Trophoblast cell (in vitro differentiated cells and primary cell): ENCODE results near the gene ZBTB16.

ENCODE experiments used
- DNase-seq, 2 donors: peaks; one replicate each; pipeline ENCODE4 v3.0.0-alpha.2; 2016
- H2AFZ ChIP-seq: 2 replicates; pipeline ENCODE4 v1.6.1; 2013; ENCODE audit warnings: low read length, moderate library complexity, mild to moderate bottlenecking; ENCODE audit not compliant: insufficient read depth, poor library complexity
- H2AK5ac ChIP-seq: 2 replicates; pipeline ENCODE4 v1.6.1; 2013; ENCODE audit warnings: mild to moderate bottlenecking, low read length
- H2BK120ac ChIP-seq: 2 replicates; pipeline ENCODE4 v1.6.1; 2013; ENCODE audit warnings: low read length, mild to moderate bottlenecking, moderate library complexity; ENCODE audit not compliant: insufficient read depth, poor library complexity
- H2BK12ac ChIP-seq: 2 replicates; pipeline ENCODE4 v1.6.1; 2013; ENCODE audit warnings: mild to moderate bottlenecking, low read length, moderate library complexity
- H2BK5ac ChIP-seq: 2 replicates; pipeline ENCODE4 v1.6.1; 2013; ENCODE audit warnings: low read length, low read depth, moderate library complexity, mild to moderate bottlenecking; ENCODE audit not compliant: poor library complexity
- H3K14ac ChIP-seq: 2 replicates; pipeline ENCODE4 v1.6.1; 2013; ENCODE audit warnings: mild to moderate bottlenecking, low read length
- H3K18ac ChIP-seq: 2 replicates; pipeline ENCODE4 v1.6.1; 2013; ENCODE audit warnings: mild to moderate bottlenecking, low read length
- H3K23ac ChIP-seq: 2 replicates; pipeline ENCODE4 v1.6.1; 2013; ENCODE audit warnings: low read length
- H3K27ac ChIP-seq: 2 replicates; pipeline ENCODE4 v1.5.1; 2013; ENCODE audit warnings: low read depth, mild to moderate bottlenecking, inconsistent platforms, low read length, moderate library complexity
- H3K27me3 ChIP-seq: 2 replicates; pipeline ENCODE4 v1.6.1; 2013; ENCODE audit warnings: inconsistent platforms, mild to moderate bottlenecking, low read length, moderate library complexity; ENCODE audit not compliant: insufficient read depth
- H3K36me3 ChIP-seq, 2 experiments: 1 replicate in 1 of 2; 2 replicates in 1 of 2; pipeline ENCODE4 v1.6.1; 2013; ENCODE audit warnings: low read length in 2 of 2, mild to moderate bottlenecking in 2 of 2, moderate library complexity in 1 of 2; ENCODE audit not compliant: insufficient read depth in 2 of 2, control insufficient read depth in 1 of 2
- H3K4ac ChIP-seq: 2 replicates; pipeline ENCODE4 v1.6.1; 2013; ENCODE audit warnings: low read depth, mild to moderate bottlenecking, low read length, moderate library complexity
- H3K4me1 ChIP-seq, 2 experiments: 1 replicate in 1 of 2; 2 replicates in 1 of 2; pipeline ENCODE4 v1.6.1; 2013; ENCODE audit warnings: low read length in 2 of 2, mild to moderate bottlenecking in 2 of 2, moderate library complexity in 1 of 2; ENCODE audit not compliant: insufficient read depth in 2 of 2, control insufficient read depth in 1 of 2
- H3K4me2 ChIP-seq: 2 replicates; pipeline ENCODE4 v1.6.1; 2013; ENCODE audit warnings: inconsistent platforms, mild to moderate bottlenecking, low read length, moderate library complexity
- H3K4me3 ChIP-seq: 2 replicates; pipeline ENCODE4 v1.5.1; 2013; ENCODE audit warnings: mild to moderate bottlenecking, low read depth, low read length, inconsistent platforms
- H3K79me1 ChIP-seq: one replicate; pipeline ENCODE4 v1.6.1; 2013; ENCODE audit warnings: low read length
- H3K79me2 ChIP-seq: 2 replicates; pipeline ENCODE4 v1.6.1; 2013; ENCODE audit warnings: low read length, mild to moderate bottlenecking; ENCODE audit not compliant: control insufficient read depth, insufficient read depth, poor library complexity
- H3K9ac ChIP-seq: 2 replicates; pipeline ENCODE4 v1.6.1; 2013; ENCODE audit warnings: mild to moderate bottlenecking, low read length
- H3K9me3 ChIP-seq: 2 replicates; pipeline ENCODE4 v1.6.1; 2013; ENCODE audit warnings: low read depth, mild to moderate bottlenecking, control low read depth, inconsistent platforms, low read length; ENCODE audit not compliant: insufficient read depth
- H4K12ac ChIP-seq: 2 replicates; pipeline ENCODE4 v1.6.1; 2013; ENCODE audit warnings: low read depth, mild to moderate bottlenecking, low read length, moderate library complexity
- H4K8ac ChIP-seq: 2 replicates; pipeline ENCODE4 v1.6.1; 2013; ENCODE audit warnings: low read depth, mild to moderate bottlenecking, low read length, moderate library complexity
- H4K91ac ChIP-seq: one replicate; pipeline ENCODE4 v1.6.1; 2013; ENCODE audit warnings: low read depth, mild to moderate bottlenecking, low read length, moderate library complexity
- WGBS: extraction: QIAGEN DNeasy Blood & Tissue Kit; methylation state at CpG from one replicate; pipeline ENCODE4 v1.1.7; 2013; ENCODE audit warnings: missing lambda C conversion rate; ENCODE audit not compliant: insufficient read length, insufficient coverage; ENCODE audit errors: extremely low coverage; 5-methylcytosine and 5-hydroxymethylcytosine counted together

Gene ZBTB16

DNA sequence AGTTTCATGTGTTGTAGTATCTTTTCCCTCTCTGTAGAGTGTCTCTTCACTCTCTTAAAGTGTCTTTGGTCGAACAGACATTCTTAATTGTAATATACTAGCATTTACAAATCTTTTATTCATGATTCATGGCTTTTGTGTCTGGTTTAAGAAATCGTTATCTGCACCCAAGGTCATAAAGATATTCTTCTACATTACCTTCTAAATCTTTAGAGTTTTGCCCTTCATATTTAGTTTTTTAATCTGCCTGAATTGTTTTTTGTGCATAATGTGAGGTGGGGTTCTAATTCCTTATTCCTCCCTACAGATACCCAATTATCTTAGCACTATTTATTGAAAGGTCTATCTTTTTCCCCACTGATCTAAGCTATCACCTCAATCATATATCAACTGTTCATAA, 227.6 kb downstream of the ZBTB16 start:
- Histone ChIP-seq H3K27ac (no peak overlapping the region), H2AFZ (no peak overlapping the region), H3K4me1 (peaks cover 7 to 19% of the 10 kb centered on the region in 2 experiments), H3K4ac (no peak overlapping the region), H3K4me3 (no peak overlapping the region), H3K79me2 (no peaks in the 10 kb centered on the region), H4K91ac (no peak overlapping the region), H3K27me3 (no peaks in the 10 kb centered on the region), H3K18ac (no peak overlapping the region), H3K4me2 (no peak overlapping the region), H3K79me1 (peaks cover 18% of the 10 kb centered on the region), H3K14ac (no peak overlapping the region), H2BK5ac (no peak overlapping the region), H2BK12ac (no peak overlapping the region), H2AK5ac (no peak overlapping the region), H3K23ac (no peak overlapping the region), H2BK120ac (no peak overlapping the region), H4K12ac (no peak overlapping the region), H3K36me3 (no peaks in the 10 kb centered on the region), H3K9ac (no peak overlapping the region), H3K9me3 (no peaks in the 10 kb centered on the region), H4K8ac (no peak overlapping the region)
- no peak for DNase-seq
- WGBS = no CpG with 5 or more reads among the region's 2 CpGs

- Histone ChIP-seq H2BK5ac (no peak overlapping the region), H3K27ac (no peak overlapping the region), H3K4me1 (peaks cover 7 to 22% of the 10 kb centered on the region in 2 experiments), H3K14ac (no peak overlapping the region), H2AFZ (no peak overlapping the region), H3K79me2 (peaks cover 3% of the 10 kb centered on the region), H3K18ac (no peak overlapping the region), H3K9ac (no peak overlapping the region), H3K9me3 (no peaks in the 10 kb centered on the region), H4K91ac (peak overlapping the region; percentile 31), H3K23ac (no peak overlapping the region), H2AK5ac (no peak overlapping the region), H3K79me1 (peaks cover 25% of the 10 kb centered on the region), H3K4me3 (no peak overlapping the region), H3K4ac (no peak overlapping the region), H4K12ac (no peak overlapping the region), H3K36me3 (no peaks in the 10 kb centered on the region), H3K4me2 (no peak overlapping the region), H3K27me3 (no peaks in the 10 kb centered on the region), H2BK12ac (no peak overlapping the region), H4K8ac (no peak overlapping the region), H2BK120ac (no peak overlapping the region)
- DNase-seq = no peak
- WGBS = no CpG with 5 or more reads among the region's 2 CpGs
Measured at GRCh38 chr11:114288136-114288535, 228.6 kb downstream of the ZBTB16 start.

DNA sequence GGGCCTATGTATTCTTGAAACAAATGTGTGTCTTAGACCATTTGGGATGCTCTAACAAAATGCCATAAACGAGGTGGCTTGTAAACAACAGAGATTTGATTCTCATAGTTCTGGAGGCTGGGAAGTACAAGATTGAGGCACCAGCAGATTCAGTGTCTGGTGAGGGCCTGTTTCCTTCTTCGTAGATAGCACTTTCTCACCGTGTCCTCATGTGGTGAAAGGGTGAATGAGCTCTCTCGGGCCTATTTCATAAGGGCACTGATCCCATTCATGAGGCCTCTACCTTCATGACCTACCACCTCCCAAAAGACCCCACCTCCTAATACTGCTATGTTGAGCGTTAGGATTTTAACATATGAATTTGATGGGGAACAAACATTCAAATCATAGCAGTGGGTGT, 230.3 kb downstream of the ZBTB16 start:
- H3K4me3 ChIP-seq = no peak overlapping the region
- no peak overlapping the region for H3K9ac ChIP-seq
- no peak overlapping the region for H2AK5ac ChIP-seq
- no peak overlapping the region for H3K23ac ChIP-seq
- peak overlapping the region; percentile 33 for H3K14ac ChIP-seq
- DNase-seq = peak in 1 of 2 donors; percentile 7
- H3K18ac ChIP-seq = no peak overlapping the region
- peaks cover 10 to 20% of the 10 kb centered on the region in 2 experiments for H3K4me1 ChIP-seq
- H2AFZ ChIP-seq = no peak overlapping the region
- H2BK120ac ChIP-seq = peak overlapping the region; percentile 5
- peaks cover 28% of the 10 kb centered on the region for H3K79me1 ChIP-seq
- H3K4ac ChIP-seq = peak overlapping the region; percentile 42
- no peaks in the 10 kb centered on the region for H3K9me3 ChIP-seq
- no peak overlapping the region for H4K12ac ChIP-seq
- H4K91ac ChIP-seq = peak overlapping the region; percentile 67
- peak overlapping the region; percentile 5 for H2BK12ac ChIP-seq
- H3K36me3 ChIP-seq = no peaks in the 10 kb centered on the region
- no peak overlapping the region for H3K4me2 ChIP-seq
- no peaks in the 10 kb centered on the region for H3K27me3 ChIP-seq
- H3K79me2 ChIP-seq = peaks cover 4% of the 10 kb centered on the region
- no peak overlapping the region for H3K27ac ChIP-seq
- peak overlapping the region; percentile 7 for H2BK5ac ChIP-seq
- WGBS = no CpG with 5 or more reads among the region's 5 CpGs
- H4K8ac ChIP-seq = peak overlapping the region; percentile 18

GRCh38 chr11:114290503-114291235, 231.2 kb downstream of the ZBTB16 start:
- Histone ChIP-seq H3K27me3 (no peaks in the 10 kb centered on the region), H2AK5ac (no peak overlapping the region), H2BK12ac (no peak overlapping the region), H3K14ac (no peak overlapping the region), H4K8ac (no peak overlapping the region), H3K36me3 (no peaks in the 10 kb centered on the region), H4K91ac (no peak overlapping the region), H3K9ac (no peak overlapping the region), H3K4me3 (no peak overlapping the region), H3K23ac (no peak overlapping the region), H3K18ac (no peak overlapping the region), H2AFZ (no peak overlapping the region), H2BK120ac (peak overlapping the region; percentile 86), H3K4ac (no peak overlapping the region), H3K4me2 (no peak overlapping the region), H3K4me1 (peaks cover 16 to 17% of the 10 kb centered on the region in 2 experiments), H3K79me1 (peaks cover 27% of the 10 kb centered on the region), H3K79me2 (peaks cover 5% of the 10 kb centered on the region), H4K12ac (no peak overlapping the region), H3K27ac (peak overlapping the region; percentile 91), H3K9me3 (no peaks in the 10 kb centered on the region), H2BK5ac (no peak overlapping the region)
- WGBS = no CpG with 5 or more reads among the region's 2 CpGs
- peak in 1 of 2 donors; percentile 68 for DNase-seq
